HS-5 (cell line): ENCODE measurements around the gene SERPINA3.
A peak's percentile ranks its signal among the peaks of the same experiment; 100 is the strongest.

Experiments used
- DNase-seq: peaks from one replicate; pipeline ENCODE4 v3.0.0-alpha.2; 2012; ENCODE audit warnings: low read depth

Gene SERPINA3

GRCh38 chr14:94655169-94655710 is 43.0 kb downstream of the SERPINA3 start:
- no peak for DNase-seq

GRCh38 chr14:94656043-94656442 is 43.9 kb downstream of the SERPINA3 start:
- no peak for DNase-seq

GRCh38 chr14:94659256-94659655 is 47.1 kb downstream of the SERPINA3 start:
- no peak for DNase-seq

- no peak for DNase-seq
Observed at GRCh38 chr14:94659901-94660300, 47.7 kb downstream of the SERPINA3 start.

GRCh38 chr14:94660306-94660946 is 48.2 kb downstream of the SERPINA3 start:
- DNase-seq, result no peak

- DNase-seq, result no peak
Observed at GRCh38 chr14:94663538-94663937, 51.3 kb downstream of the SERPINA3 start.

- no peak for DNase-seq
Observed at GRCh38 chr14:94663965-94664704, 51.9 kb downstream of the SERPINA3 start.

- DNase-seq, result peak; percentile 71
Observed at GRCh38 chr14:94665121-94665520, 52.9 kb downstream of the SERPINA3 start.

GRCh38 chr14:94665544-94665943 is 53.4 kb downstream of the SERPINA3 start:
- no peak for DNase-seq

- DNase-seq, result no peak
Observed at GRCh38 chr14:94670692-94671285, 58.6 kb downstream of the SERPINA3 start.

- DNase-seq, result no peak
Observed at GRCh38 chr14:94671870-94672444, 59.8 kb downstream of the SERPINA3 start.

- no peak for DNase-seq
Observed at GRCh38 chr14:94673071-94673470, 60.9 kb downstream of the SERPINA3 start.
